Erythroblast (primary cell): ENCODE results near the gene PIEZO2.
A peak's percentile ranks its signal among the peaks of the same experiment; 100 is the strongest.

ENCODE experiments used
- DNase-seq, 2 experiments: peaks; one replicate each; lab custom pipeline; 2025; lab: John Stamatoyannopoulos, UW
- GATA1 ChIP-seq: IDR thresholded peaks from 2 replicates; pipeline ENCODE4 v1.6.1; 2011; ENCODE audit warnings: low read depth, mild to moderate bottlenecking, control low read depth, low read length, moderate library complexity
- POLR2A ChIP-seq: IDR thresholded peaks from 2 replicates; pipeline ENCODE4 v1.6.1; 2011; ENCODE audit warnings: mild to moderate bottlenecking, low read length

PIEZO2 gene

DNA sequence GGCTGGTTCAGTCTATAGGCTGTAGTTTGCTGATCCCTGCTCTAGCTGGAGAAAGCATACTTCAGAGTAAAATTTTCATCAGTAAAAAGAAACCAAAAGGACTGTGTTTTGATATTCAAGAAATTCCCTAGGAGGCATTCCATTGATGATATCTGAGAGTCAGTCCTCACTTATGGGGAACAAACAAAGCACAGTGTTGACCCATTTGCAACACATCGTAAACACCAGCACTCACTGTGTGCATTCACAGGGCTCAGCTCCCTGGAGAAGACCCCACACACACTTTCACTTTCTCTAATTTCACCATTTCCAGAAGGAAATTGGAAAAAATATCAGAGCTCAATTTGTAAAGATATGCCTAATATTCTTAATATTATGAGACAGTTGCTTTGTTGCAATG, 147.1 kb downstream of the PIEZO2 start:
- no peak for DNase-seq
- TF ChIP-seq POLR2A: no peak
- TF ChIP-seq GATA1: no peak

- TF ChIP-seq POLR2A: no peak
- TF ChIP-seq GATA1: no peak
- no peak for DNase-seq
Measured at GRCh38 chr18:11000071-11000470, 149.3 kb downstream of the PIEZO2 start.

DNA sequence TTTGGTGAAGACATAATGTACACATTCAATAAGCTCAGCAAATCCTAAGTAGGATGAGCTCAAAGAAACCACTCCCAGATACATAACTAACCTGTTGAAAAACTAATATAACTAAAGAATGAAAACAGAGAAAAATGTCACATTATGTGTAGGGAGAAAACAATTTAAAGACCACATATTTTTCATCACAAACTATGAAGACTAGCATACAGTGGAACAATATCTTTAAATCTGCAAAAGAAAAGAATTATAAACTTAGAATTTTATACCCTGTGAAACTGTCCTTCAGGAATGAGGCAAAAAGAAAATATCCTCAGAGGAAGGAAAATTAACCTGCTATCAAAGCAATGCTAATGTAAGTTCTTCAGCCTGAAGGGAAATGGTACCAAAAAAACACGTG, 151.5 kb downstream of the PIEZO2 start:
- TF ChIP-seq GATA1: no peak
- no peak for TF ChIP-seq POLR2A
- no peak for DNase-seq

DNA sequence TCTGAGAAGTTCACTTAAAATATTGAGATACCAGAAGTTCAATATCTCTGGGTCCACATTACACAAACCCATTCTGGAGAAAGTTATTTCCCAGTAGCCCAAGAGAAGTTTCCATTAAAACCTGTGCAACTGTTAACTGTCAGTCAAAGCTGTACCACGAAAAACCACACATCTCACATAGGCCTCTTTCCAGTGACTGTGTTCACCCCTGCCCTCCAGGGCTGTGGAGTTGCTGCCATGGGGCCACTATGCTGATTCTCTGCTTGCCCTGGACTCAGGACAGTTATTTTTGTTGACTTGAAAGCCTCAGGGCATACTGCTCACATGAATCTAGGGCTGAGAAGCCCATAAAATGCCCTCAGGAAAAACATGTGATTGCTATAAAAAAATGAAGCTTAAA, 153.8 kb downstream of the PIEZO2 start:
- no peak for DNase-seq
- no peak for TF ChIP-seq GATA1
- no peak for TF ChIP-seq POLR2A

DNA sequence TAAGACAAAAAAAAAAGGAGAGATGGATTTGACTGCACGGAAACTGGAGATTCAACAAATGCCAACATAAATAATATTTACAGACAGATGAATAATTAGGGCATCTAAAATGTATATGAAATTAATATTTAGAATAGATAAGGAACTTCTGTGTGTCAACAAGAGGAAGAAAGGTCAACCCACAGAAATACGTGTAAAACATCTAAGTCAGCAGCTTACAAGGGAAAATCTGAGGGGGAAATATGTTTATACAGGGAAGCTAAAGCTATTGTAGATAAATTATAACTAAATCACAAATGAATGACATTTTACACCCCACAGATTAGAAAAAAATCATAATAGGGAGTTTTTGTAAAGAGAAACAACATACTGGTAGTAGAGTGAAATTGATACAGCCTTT, 159.9 kb downstream of the PIEZO2 start:
- DNase-seq: no peak
- TF ChIP-seq POLR2A: no peak
- TF ChIP-seq GATA1: no peak

DNA sequence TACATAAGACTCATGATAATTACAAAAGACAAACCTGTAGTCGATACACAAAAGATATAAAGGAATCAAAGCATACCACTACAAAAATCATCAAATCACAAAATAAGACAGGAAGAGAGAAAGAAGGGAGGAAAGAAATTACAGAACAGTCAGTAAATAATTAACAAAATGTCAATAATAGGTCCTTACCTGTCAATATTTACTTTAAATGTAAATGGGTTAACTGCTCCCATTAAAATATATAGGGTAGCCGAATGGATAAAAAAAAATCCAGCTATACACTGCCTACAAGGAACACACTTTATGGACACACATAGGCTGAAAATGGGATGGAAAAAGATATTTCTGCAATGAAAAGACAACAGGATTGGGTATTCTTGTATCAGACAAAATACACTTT, 163.7 kb downstream of the PIEZO2 start:
- TF ChIP-seq POLR2A (no peak), GATA1 (no peak)
- no peak for DNase-seq

DNA sequence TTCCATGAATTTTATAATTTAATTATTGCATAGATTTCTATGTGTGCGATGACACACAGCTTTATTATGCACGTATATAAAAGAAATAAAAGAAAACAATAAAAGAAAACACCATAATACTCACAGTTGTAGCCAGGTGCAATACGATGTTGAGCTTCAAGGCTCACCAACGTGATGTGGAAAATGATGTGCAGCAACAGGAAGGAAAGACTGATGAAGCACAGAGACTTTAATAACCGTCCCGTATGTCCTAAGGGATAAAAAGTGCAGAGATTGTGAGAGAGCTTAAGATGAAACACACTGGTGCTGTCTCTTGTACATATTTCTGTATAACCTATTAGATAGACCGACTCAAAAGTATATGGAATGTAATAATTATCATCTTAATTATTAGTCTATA, 170.0 kb downstream of the PIEZO2 start:
- DNase-seq: no peak
- TF ChIP-seq GATA1 (no peak), POLR2A (no peak)

GRCh38 chr18:10977042-10977441, 172.3 kb downstream of the PIEZO2 start:
- no peak for DNase-seq
- TF ChIP-seq GATA1: no peak
- TF ChIP-seq POLR2A: no peak

DNA sequence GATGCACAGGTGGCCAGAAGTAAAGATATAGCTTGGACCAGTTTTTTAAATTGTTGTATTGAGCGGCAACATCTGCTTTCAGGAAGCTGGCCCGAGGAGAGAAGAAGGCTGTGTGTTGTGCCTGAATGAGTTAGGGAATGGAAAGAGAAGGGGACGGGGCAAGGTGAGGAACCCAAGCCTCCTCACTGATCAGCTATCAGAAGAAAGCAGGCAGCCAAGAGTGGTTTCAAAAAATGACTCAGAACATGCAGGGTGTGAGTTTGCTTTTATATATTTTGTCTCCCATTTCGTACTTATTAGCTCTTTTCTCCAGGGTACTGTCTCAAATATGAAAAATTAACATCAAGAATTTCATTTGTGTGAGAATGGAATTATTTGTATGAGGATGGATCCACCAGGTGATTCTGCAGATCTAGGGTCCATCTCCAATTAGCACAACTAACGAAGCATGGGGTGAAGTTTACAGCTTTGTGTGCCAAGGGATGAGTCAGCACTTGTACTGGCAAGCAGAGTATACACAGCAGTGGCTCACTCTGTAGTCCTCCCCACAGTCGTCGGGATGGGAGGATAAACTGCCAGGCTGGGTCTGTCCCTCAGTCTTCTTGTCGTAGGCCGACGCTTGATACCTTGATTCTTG, 175.7 kb downstream of the PIEZO2 start:
- TF ChIP-seq GATA1 (no peak), POLR2A (no peak)
- peak; percentile 12 to 57 for DNase-seq

GRCh38 chr18:10971717-10972116, 177.7 kb downstream of the PIEZO2 start:
- TF ChIP-seq GATA1 (no peak), POLR2A (no peak)
- peak in 1 of 2 experiments; percentile 20 for DNase-seq

DNA sequence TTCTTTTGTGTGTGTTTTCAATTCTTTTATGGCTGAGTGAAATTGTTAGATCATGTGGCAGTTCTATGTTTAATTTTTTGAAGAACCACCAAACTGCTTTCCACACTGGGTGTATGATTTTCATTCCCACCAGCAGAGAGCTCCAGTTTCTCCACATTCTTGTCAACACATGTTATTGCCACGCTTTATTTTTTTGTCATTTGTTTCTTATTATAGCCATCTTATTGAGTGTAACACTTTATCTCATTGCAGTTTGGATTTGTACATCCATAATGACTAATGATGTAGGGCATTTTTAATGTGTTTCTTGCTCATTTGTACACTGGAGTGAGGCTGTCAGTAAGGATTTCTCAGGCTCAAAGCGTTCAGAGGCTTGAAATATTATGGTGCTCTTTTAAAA, 184.2 kb downstream of the PIEZO2 start:
- no peak for DNase-seq
- TF ChIP-seq POLR2A: no peak

GRCh38 chr18:10953672-10954071, 195.7 kb downstream of the PIEZO2 start:
- no peak for DNase-seq
- TF ChIP-seq GATA1 (no peak), POLR2A (no peak)

DNA sequence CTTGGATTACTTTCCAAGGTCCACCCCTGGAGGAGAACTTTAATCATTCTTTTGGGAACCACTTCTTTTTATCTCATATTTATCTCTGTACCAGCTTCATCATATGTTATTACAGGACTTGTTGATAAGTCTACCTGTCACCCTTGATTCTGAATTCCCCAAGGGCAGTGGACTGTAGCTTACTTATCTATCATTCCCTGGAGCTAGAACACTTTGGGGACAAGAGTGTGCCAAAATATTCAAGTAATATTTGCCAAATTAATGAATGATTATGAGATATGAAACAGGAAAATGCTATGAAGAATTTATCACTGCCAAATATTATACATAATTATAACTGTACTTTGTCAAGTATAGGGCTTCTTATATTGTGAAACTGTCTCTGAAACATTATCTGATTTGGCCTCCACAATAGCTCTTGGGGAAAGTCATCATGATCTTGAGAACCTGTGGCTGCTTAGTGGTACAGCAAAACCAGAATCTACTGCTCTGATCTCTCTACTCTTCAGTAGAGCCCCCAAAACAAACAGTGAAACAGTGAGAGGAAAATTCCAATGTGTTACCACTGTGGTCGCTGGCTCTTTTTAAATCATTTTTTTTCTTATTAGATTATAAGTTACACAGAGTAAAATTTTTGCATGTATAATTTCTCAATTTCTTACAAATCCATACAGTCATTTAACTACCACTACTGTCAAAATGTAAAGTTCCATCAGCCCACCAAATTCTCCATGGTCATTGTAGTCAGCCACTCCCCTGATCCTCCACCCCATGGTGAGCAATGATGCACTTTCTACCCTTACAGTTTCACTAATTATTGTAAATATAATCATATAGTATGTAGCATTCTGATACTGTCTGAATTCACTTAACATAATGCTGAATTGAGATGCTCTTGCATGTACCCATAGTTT, 197.5 kb downstream of the PIEZO2 start:
- no peak for DNase-seq
- no peak for TF ChIP-seq GATA1
- no peak for TF ChIP-seq POLR2A

- no peak for TF ChIP-seq POLR2A
- TF ChIP-seq GATA1: no peak
- DNase-seq: no peak
Measured at GRCh38 chr18:10950876-10951630, 198.3 kb downstream of the PIEZO2 start.
